ENCODE results near the gene TNFSF12. TPM values are rescaled to one million over a fixed set of nuclear protein-coding genes. Genes with fewer than 3 reads are reported as not detected.

TNFSF12 gene
- total and polyA plus RNA-seq, 9 of the 15 experiments (the other 6 are each of a cell fraction or from before 2014, with no cell fraction given), result 0.03 to 0.95 (median 0.19) TPM; not detected in 3

GRCh38 chr17:7572588-7573323 is 23.9 kb downstream of the TNFSF12 start (continued):
- TF ChIP-seq SRF (CRISPR knock-in tag; IDR thresholded peaks at IDR 0.05), result peak in 1 of 2 experiments; percentile 52; a peak in 1 of 4 replicates
- 0 out of 4 replicates have a peak, but pooled peaks of 1 of the 2 experiments have one; percentile 1 for TF ChIP-seq BCLAF1 (IDR thresholded peaks at IDR 0.05; ENCODE audit: borderline replicate concordance in 1 of 2, control insufficient read depth in 1 of 2, low read depth in 2 of 2, low read length in 1 of 2)
- 0 out of 2 replicates have a peak, but pooled peaks have one; percentile 26 for TF ChIP-seq ZNF740 (CRISPR knock-in tag; IDR thresholded peaks at IDR 0.05)
- no peak for TF ChIP-seq ZNF740 (tag; IDR thresholded peaks at IDR 0.05)
- peak; percentile 92 for TF ChIP-seq ZBTB40 (IDR thresholded peaks at IDR 0.05)
- no peak for TF ChIP-seq ZBTB40 (CRISPR knock-in tag; IDR thresholded peaks at IDR 0.05)
- no peak for TF ChIP-seq OTX1 (CRISPR knock-in tag; IDR thresholded peaks at IDR 0.05)
- TF ChIP-seq ZBTB26 (CRISPR knock-in tag; IDR thresholded peaks at IDR 0.05), result 0 out of 2 replicates have a peak, but pooled peaks have one; percentile 3
- TF ChIP-seq PRMT5 (CRISPR knock-in tag; IDR thresholded peaks at IDR 0.05), result no peak
- TF ChIP-seq ZNF785 (CRISPR knock-in tag; IDR thresholded peaks at IDR 0.05), result no peak
- peak in 1 of 2 experiments; percentile 56; a peak in 2 of 4 replicates for TF ChIP-seq MAZ (CRISPR knock-in tag; conservative IDR thresholded peaks at IDR 0.05 in 1 of 2, IDR thresholded peaks at IDR 0.05 in 1 of 2)
